IPS-NIHi7 (cell line): ENCODE results near the gene HEPH.
"Not testable (repeated sequence)": the region's sequence is repeated elsewhere in the genome, so short reads cannot be mapped to it uniquely, and the experiment has no call there.

Experiments used
- DNase-seq: peaks from one replicate; pipeline ENCODE4 v3.0.0; 2012; ENCODE audit warnings: mixed read lengths; ENCODE audit errors: extremely low spot score

Gene HEPH

DNA sequence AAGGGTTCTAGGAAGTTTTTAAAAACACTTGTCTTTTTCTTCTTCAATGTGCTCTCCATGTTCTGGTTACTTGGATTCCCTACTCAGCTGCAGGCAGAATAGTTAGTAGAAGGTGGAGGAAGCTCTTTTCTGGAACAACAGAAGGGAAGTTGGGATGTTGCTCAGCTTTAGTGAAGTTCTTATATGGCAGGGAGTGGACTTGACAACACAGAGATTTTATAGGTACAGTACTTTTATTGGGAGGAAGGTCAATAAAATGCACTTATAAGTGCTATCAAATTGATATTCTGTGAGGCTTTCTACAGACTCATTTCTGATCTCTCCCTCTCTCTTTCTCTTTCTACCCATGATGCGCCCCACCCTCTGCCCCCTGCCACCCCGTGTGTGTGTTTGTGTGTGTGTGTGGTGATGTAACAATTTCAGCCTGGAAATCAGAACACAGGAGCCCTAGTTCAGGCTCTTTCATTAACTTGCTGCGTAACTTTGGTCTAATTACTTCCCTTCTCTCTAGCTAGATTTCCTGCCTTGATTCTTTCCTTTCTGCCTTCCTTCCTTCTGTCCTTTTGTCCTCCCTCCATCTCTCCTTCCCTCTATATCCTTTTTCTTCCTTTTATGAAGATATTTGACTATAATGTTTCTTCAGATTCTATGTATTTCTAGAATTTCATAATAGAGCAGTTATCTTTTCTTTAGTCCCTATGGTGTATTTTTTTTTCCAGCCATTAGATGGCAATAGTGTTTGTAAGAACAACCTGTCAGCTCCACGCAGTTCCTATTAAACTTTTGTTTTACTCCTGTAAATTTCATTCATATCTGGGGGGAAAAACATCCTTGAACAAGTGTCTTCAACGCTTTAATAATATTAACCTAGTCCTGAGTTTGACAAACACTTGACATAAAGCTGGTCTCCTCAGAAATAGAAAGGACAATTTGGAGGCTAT is 37.1 kb downstream of the HEPH start:
- no peak for DNase-seq

GRCh38 chrX:66203114-66203513 is 39.1 kb downstream of the HEPH start:
- DNase-seq, result no peak

- DNase-seq, result no peak
These were observed 57.8 kb downstream of the HEPH start for GRCh38 chrX:66221856-66222255.

- DNase-seq, result no peak
These were observed 68.2 kb downstream of the HEPH start for GRCh38 chrX:66232296-66232695.

GRCh38 chrX:66233209-66233608 is 69.2 kb downstream of the HEPH start:
- no peak for DNase-seq

- not testable (repeated sequence) for DNase-seq
These were observed 69.9 kb downstream of the HEPH start for GRCh38 chrX:66233904-66234303.

DNA sequence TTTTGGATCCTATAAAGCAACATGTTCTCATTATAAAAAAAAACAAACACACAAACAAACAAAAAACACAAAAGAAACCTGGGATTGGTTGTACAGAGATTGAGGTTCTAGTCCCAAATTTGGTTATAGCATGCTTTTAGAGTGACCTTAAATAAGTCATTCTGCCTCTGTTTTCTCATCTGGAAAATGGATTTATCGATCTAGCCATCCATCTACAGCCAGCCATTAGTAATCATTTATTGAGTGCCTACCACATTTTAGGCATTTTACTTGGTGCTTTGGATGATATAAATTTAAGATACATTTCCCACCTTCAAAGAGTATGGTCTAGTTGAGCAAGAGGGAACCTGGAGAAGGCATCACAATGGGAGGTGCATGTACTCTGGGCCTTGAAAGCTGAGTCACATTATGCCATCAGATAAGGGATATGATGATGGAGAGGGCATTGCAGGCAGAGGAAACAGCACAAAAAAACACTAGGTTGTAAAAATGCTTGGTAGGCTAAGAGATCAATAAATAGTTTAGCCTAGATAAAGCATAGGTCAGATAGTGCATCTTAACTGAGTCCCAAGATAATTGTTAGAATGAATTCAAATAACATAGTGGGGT is 91.4 kb downstream of the HEPH start:
- DNase-seq, result no peak

- no peak for DNase-seq
These were observed 98.8 kb downstream of the HEPH start for GRCh38 chrX:66262807-66263206.
